Kidney glomerular epithelial cell (primary cell): ENCODE measurements around the gene PCSK2.

Experiments
- DNase-seq: peaks from one replicate; lab custom pipeline; 2025; lab: John Stamatoyannopoulos, UW

Gene PCSK2

GRCh38 chr20:17339000-17339399 is 112.2 kb downstream of the PCSK2 start:
- no peak for DNase-seq

DNA sequence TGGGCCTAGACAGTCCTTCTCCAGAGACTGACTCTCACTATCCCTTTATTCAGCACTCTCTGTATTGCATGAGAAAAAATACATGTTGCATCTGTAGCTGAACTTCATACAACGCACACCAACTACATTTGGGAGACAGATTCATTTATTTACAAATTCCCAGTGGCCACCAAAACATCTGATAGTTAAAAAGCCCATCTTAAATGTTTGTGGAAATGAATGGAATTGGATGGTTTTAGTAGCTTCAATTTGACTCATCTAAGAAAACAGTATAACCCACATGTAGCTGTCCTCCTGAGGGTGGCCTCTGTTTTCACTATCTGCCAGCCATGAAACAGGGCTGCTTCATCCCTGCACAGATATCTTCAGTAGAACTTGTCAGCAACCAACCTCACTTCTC is 116.3 kb downstream of the PCSK2 start:
- no peak for DNase-seq

DNA sequence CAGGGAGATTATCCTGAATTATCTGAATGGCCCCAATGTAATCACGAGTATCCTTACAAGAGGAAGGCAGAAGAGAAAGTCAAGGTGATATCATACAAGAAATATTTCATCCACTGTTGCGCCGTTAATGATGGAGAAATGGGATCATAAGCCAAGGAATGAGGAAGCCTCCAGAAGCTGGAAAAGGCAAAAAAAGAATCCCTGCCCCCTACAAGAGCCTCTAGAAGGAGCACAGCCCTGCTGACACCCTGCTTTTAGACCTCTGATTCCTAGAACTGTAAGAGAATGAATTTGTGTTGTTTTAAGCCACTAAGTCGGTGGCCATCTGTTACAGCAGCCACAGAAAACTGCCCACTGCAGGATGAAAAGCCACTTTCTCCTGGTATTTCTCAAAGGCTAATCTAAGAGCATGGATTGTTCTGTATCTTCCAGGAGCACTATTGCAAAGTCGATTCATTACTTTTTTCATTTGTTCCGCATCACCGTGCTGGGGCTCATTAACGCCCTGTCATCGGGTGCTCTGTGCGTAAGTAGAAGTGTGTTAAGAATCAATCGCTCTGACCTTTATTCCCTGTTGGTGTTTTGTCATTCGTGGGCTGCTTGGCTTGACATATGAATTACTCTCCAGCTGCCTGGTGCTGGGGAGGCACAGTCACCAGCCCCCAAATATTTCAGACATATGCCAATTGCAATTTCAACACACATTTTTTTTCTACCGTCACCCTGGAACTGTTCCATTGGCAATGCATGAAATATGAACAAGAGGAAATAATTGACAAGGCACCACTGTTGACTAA is 117.0 kb downstream of the PCSK2 start:
- DNase-seq = no peak

GRCh38 chr20:17344790-17345189 is 118.0 kb downstream of the PCSK2 start:
- no peak for DNase-seq

DNA sequence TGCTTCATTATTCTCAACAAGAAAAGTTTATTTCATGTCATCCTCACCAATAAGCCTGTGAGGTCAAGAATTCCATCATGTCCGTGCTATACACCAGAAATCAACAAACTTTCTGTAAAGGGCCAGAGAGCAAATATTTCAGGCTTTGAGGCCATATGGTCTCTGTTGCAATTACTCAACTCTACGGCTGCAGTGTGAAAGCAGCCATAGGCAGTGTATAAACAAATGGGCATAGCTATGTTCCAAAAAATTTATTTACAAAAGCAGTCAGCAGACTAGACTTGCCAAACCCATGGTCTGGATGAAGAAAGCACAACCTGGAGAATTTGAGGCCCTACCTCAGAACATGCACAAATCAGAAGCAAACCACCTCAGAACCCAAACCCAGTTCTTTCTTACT is 118.5 kb downstream of the PCSK2 start:
- DNase-seq = no peak

DNA sequence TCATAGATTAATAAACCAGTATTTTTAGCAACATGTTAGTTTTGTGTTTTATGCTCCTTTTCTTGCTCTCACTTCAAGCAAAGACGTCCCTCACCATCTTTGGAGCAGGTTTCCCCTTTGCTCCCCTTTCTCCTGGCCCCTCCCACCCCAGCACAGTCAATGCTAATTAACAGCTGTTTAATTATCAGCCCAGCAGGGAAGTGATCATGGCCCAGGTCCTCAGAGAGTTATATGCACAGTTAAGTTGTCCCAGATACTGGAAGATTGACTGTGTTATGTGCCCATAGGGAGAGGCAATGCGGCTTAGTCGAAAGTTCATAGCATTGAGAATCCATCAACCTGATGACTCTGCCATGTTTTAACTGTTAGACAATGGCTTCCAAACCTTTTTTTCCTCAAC is 123.5 kb downstream of the PCSK2 start:
- DNase-seq = no peak

GRCh38 chr20:17357238-17357637 is 130.4 kb downstream of the PCSK2 start:
- no peak for DNase-seq

- no peak for DNase-seq
These were observed 132.0 kb downstream of the PCSK2 start for GRCh38 chr20:17358854-17359253.

DNA sequence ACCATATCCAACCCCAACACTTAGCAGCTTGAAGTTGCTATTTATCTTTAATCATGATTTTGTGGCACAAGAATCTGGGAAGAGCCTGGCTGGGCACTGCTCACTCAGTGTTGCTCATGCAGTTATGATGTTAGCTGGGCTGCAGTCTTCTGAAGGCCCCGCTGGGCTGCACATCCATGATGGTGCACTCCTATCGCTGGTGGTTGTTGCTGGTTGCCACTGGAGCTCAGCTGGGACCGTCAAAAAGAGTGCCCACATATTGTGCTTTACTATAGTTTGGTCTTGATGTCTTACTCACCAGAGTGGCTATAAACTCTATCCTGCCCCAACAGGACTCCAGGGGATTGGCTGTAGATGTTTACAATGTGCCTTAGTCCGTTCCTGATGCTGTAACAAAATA is 137.8 kb downstream of the PCSK2 start:
- no peak for DNase-seq

DNA sequence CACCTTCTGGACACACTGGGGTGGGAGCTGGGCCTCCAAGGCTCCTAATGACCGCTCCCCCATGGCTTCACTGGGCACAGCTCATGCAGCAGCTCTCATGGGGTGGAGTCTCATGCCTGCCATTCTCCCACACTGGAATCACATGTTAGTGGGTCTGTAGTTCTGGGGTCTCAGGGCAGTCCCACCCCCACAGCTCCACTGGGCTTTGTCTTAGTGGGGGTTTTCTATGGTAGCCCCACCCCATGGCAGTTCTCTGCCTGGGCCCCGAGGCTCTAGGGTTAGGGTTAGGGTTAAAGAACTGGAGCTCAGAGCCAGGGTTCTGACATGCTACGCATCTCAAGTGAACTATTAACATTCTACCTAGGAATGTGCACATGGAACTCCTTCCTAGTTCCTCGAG is 139.0 kb downstream of the PCSK2 start:
- no peak for DNase-seq

- no peak for DNase-seq
These were observed 142.7 kb downstream of the PCSK2 start for GRCh38 chr20:17369506-17369905.

DNA sequence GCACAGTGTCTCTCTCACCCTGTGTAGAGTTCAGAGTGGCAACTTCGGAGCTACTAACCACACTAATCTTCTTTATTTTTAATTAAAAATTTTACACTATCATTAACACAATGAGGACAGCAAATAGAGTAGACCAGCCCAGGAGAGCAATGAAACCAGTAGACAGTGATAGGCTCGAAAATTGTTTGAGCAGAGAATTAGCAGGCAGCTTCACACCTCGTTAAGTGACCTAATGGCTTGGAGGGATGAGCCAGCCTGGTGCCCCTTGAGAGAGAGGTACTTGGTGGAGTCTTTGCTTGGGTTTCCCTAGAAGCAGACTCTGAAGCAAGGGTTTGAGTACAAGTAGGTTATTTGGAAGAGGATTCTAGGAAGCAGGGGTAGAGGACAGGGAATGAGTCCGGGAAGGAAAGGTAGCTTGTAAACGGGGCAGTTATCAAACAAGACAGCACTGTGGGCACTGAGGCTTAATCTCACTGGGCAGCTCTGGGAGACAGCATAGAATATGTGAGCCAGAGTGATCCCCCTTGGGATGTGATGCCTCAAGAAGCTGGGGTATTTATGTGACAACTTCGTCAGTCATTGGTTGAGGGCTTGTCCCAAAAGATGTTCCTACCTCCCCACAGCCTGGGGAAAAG is 146.1 kb downstream of the PCSK2 start:
- no peak for DNase-seq

- no peak for DNase-seq
These were observed 147.2 kb downstream of the PCSK2 start for GRCh38 chr20:17374086-17374485.

GRCh38 chr20:17376031-17376430 is 149.2 kb downstream of the PCSK2 start:
- DNase-seq = no peak

DNA sequence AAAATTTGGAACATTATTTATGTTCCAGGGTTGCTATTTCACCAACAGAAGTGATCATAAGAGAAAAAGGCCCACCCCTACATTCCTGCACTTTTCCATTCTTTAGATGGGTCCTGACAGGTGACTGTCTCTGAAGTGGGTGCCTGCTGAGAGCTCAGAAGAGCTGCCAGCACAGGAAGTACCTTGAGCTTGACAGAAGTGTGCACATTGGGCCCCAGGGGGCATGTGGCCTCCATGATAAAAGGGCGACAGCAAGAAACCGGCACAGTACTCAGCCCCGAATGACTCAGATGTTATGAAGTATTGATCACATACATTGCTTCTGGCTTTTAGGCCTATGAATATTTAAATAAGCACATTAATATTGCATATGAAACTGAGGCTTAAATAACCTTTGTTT is 150.4 kb downstream of the PCSK2 start:
- no peak for DNase-seq

DNA sequence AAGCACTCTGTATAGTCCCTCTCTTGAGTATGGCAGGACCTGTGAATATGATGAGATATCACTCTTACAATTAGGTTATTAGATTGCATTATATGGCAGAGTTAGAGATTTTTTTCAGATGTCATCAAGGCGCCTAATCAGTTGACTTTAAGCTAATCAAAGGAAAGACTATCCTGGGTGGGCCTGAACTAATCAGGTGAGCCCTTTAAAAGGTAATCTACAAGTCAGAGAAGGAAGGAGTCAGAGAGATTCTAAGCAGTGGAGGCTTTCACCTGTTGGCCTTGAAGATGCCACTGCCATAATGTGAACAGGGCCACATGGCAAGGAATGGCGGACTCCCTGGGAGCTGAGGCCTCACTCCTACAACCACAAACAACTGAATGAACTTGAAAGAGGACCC is 152.8 kb downstream of the PCSK2 start:
- DNase-seq = no peak

- DNase-seq = no peak
These were observed 154.0 kb downstream of the PCSK2 start for GRCh38 chr20:17380801-17381200.

DNA sequence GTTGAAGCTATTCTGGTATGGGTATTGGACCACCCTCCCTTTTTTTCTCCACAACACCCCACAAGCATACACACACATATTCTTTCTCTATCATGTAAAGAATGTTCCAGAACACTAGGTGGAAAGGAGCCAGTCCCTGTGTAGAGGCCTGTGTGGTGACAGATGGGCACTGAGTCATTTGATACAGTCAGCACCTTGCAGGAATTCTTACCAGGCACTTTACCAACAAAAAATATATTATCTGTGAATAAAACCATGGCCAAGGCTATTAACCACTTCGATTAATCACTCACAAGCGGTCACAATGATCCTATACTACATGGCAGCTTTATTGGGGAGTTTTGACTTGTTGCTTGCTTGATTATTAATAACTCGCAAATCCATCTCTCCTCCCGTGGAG is 154.9 kb downstream of the PCSK2 start:
- DNase-seq = no peak

DNA sequence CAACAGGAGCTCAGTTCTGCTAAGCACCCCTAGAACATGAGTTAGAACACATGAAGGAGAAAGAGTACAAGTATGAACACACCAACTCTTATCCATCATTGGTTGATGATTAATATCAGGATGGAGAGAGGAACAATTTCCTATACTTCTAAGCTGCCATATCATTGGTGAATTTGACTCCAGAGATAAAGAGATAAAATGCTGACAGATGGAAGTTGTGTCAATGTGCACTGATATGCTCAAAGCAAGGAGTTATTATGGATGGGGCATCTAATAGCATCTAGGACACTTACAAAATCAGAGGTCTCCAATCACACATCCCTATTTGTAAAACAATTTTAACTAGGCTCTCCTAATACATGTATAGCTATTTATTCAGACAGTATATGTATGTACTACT is 159.0 kb downstream of the PCSK2 start:
- DNase-seq = no peak

DNA sequence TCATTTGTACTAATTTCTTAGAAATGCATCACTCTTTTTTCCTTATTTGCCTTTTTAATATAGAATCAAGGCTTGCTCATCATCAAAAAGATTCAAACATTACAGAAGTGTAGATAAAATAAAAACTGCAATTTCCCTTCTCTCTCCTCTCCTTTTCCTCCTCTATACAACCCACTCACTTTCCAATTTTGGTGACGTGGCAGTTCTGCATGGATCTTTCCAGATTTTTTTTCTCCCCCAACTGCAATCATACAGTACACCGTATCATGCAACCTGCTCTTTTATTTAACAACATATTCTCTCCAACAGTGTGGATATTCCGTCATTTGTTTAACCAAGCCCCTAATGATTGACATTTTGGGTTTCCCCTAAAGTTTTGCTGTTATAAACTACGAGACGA is 163.8 kb downstream of the PCSK2 start:
- no peak for DNase-seq

DNA sequence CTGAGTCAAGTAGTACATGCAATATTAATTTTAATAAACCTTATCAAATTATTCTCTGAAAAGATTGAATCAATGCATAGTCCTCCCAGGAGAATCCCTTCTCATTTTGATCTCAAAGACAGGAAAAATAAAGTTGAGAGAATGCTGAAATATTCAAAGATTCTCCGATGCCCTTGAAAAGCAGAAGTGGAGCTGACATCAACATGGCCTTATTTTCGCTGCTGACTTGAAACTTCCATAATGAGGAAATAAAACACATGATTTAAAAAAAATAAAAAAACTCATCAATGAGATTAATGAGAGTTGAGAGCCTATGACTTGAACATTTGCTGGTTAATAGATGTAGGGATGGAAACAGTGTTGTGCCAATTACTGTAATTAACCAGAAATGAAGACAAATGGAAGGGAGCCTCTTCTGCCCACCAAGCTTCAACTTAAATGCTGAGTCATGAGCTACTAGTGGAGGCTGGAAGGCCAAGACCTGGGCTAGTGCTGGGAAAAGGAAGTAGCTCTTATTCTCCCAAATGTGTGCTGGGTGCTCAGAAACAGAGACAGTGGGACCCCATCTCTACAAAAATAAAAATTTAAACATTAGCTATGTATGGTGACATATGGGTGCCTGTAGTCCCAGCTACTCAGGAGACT is 164.4 kb downstream of the PCSK2 start:
- no peak for DNase-seq

GRCh38 chr20:17394411-17394810 is 167.6 kb downstream of the PCSK2 start:
- DNase-seq = no peak

DNA sequence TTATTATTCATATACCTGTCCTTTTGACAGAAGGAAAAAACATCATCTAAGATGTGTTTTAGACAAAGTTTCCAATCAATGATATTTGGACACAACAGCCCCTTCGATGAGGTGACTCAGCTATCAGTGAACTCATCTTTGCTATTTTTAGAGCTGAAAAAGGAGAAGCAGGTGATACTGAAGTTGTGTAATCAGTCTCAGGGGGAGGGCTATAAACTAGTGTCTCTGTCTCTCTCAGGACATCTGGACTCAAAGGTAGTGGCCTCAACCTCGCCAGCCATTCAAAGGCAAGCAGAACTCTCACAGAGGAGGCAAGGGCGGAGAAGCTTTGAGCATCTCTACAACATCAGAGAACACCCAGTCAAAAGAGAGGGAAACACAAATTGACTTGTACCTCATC is 168.9 kb downstream of the PCSK2 start:
- DNase-seq = no peak
